DOHH2 (cell line): ENCODE data around the gene PRDM2.
A peak's percentile ranks its signal among the peaks of the same experiment; 100 is the strongest.
"Not testable (repeated sequence)": the region's sequence is repeated elsewhere in the genome, so short reads cannot be mapped to it uniquely, and the experiment has no call there.

Source experiments
- H3F3A ChIP-seq: fragments of 200-600 bp; sonication (generic), shearing (Covaris generic); 2 replicates; pipeline ENCODE4 v1.6.0; 2016; ENCODE audit warnings: antibody characterized with exemption, mild to moderate bottlenecking; ENCODE audit not compliant: control insufficient read depth, insufficient read depth
- H3K27ac ChIP-seq: fragments of 200-600 bp; sonication (generic); 2 replicates; pipeline ENCODE4 v1.5.1; 2014; ENCODE audit warnings: low read depth, mild to moderate bottlenecking, low read length, moderate library complexity
- H3K27me3 ChIP-seq: fragments of 200-600 bp; sonication (generic); 2 replicates; pipeline ENCODE4 v1.6.1; 2014; ENCODE audit warnings: mild to moderate bottlenecking, low read length, mixed read lengths; ENCODE audit not compliant: control insufficient read depth
- H3K36me3 ChIP-seq: fragments of 200-600 bp; sonication (generic); 2 replicates; pipeline ENCODE4 v1.6.1; 2014; ENCODE audit warnings: mild to moderate bottlenecking, low read length, moderate library complexity, mixed read lengths; ENCODE audit not compliant: control insufficient read depth
- H3K4me1 ChIP-seq: fragments of 200-600 bp; sonication (generic); 2 replicates; pipeline ENCODE4 v1.6.1; 2014; ENCODE audit warnings: mild to moderate bottlenecking, low read length, mixed read lengths; ENCODE audit not compliant: control insufficient read depth
- H3K4me2 ChIP-seq: fragments of 200-600 bp; sonication (generic); 2 replicates; pipeline ENCODE4 v1.6.0; 2014; ENCODE audit warnings: mild to moderate bottlenecking, low read length, moderate library complexity
- H3K4me3 ChIP-seq: fragments of 200-600 bp; sonication (generic); 2 replicates; pipeline ENCODE4 v1.5.1; 2014; ENCODE audit warnings: mild to moderate bottlenecking, low read length, mixed read lengths
- H3K79me2 ChIP-seq: fragments of 200-600 bp; sonication (generic); 2 replicates; pipeline ENCODE4 v1.6.1; 2014; ENCODE audit warnings: mild to moderate bottlenecking, low read length, mixed read lengths; ENCODE audit not compliant: control insufficient read depth
- H3K9me2 ChIP-seq: fragments of 200-600 bp; sonication (generic); replicated peaks from 2 replicates; pipeline ENCODE4 v1.6.1; 2014; ENCODE audit warnings: mild to moderate bottlenecking, low read length, mixed read lengths; ENCODE audit not compliant: control insufficient read depth
- H3K9me3 ChIP-seq: fragments of 200-600 bp; sonication (generic); 2 replicates; pipeline ENCODE4 v1.6.1; 2014; ENCODE audit warnings: antibody characterized with exemption, low read length, mixed read lengths; ENCODE audit not compliant: control insufficient read depth, insufficient read depth
- H4K20me1 ChIP-seq: fragments of 200-600 bp; sonication (generic); 2 replicates; pipeline ENCODE4 v1.6.0; 2014; ENCODE audit warnings: low read depth, mild to moderate bottlenecking, antibody characterized with exemption, low read length, moderate library complexity; ENCODE audit not compliant: control insufficient read depth, insufficient read depth
- EZH2phosphoT487 ChIP-seq: fragments of 200-600 bp; sonication (generic); IDR thresholded peaks from 2 replicates; pipeline ENCODE4 v1.6.1; 2017; ENCODE audit warnings: borderline replicate concordance, mild to moderate bottlenecking, antibody characterized with exemption, low read length, moderate library complexity, mixed read lengths
- TF ChIP-seq, protein P1 (sequence below): fragments of 200-600 bp; sonication (generic); IDR thresholded peaks from one replicate; pipeline ENCODE4 v1.5.1; 2014; ENCODE audit warnings: antibody characterized with exemption, mild to moderate bottlenecking, low read depth, low read length; ENCODE audit not compliant: poor library complexity, severe bottlenecking

The PRDM2 gene

DNA sequence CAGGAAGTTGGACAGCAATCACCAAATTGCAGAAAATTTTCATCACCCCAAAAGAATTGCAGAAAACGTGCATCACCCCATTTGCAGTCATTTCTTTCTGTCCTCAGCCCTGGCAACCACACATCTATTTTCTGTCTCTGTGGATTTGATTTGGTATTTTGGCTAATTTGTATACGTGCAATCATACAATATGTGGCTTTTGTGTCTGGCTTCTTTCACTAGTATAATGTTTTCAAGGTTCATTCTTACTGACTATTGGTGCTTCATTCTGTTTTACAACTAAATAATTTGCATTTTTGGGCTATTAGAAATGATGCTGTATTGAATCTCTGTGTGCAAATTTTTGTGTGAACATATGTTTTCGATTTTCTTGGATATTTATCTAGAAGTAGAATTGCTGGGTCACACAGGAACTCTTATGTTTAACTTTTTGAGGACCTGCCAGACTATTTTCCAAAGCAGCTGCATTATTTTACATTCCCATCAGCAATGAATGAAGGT, 24.8 kb upstream of the PRDM2 start:
- H3K4me3 ChIP-seq, result no peak overlapping the region
- H3K27me3 ChIP-seq, result no peaks in the 10 kb centered on the region
- peaks cover 31% of the 10 kb centered on the region for H3K4me1 ChIP-seq
- H3K27ac ChIP-seq, result no peak overlapping the region
- peak overlapping the region; percentile 17 for H3K4me2 ChIP-seq
- no peaks in the 10 kb centered on the region for H3K9me2 ChIP-seq
- H3K36me3 ChIP-seq, result no peaks in the 10 kb centered on the region
- no peaks in the 10 kb centered on the region for H4K20me1 ChIP-seq
- TF ChIP-seq EZH2phosphoT487, result no peak
- TF ChIP-seq, protein P1, sequence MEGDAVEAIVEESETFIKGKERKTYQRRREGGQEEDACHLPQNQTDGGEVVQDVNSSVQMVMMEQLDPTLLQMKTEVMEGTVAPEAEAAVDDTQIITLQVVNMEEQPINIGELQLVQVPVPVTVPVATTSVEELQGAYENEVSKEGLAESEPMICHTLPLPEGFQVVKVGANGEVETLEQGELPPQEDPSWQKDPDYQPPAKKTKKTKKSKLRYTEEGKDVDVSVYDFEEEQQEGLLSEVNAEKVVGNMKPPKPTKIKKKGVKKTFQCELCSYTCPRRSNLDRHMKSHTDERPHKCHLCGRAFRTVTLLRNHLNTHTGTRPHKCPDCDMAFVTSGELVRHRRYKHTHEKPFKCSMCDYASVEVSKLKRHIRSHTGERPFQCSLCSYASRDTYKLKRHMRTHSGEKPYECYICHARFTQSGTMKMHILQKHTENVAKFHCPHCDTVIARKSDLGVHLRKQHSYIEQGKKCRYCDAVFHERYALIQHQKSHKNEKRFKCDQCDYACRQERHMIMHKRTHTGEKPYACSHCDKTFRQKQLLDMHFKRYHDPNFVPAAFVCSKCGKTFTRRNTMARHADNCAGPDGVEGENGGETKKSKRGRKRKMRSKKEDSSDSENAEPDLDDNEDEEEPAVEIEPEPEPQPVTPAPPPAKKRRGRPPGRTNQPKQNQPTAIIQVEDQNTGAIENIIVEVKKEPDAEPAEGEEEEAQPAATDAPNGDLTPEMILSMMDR, result no peak
- peaks cover 2% of the 10 kb centered on the region; the same call in 1 of the 2 replicates for H3F3A ChIP-seq
- no peaks in the 10 kb centered on the region for H3K79me2 ChIP-seq
- peaks cover 22% of the 10 kb centered on the region; the same call in 1 of the 2 replicates for H3K9me3 ChIP-seq

DNA sequence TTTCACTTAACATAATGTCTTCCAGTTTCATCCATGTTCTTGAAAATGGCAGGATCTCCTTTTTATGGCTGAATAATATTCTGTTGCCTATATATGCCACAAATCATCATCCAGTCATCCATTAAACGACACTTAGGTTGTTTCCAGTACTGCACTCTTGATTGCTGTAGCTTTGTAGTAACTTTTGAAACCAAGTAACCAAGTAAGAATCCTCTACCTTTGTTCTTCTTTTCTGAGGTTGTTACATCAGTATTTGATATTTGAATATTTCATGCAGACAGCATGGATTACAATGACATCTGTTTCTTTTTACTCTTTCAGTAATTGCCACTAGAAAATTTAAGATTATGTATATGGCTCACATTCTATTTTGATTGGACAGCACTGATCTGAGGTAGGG, 22.1 kb upstream of the PRDM2 start:
- peaks cover 4% of the 10 kb centered on the region; the same call in 1 of the 2 replicates for H3F3A ChIP-seq
- H3K4me3 ChIP-seq, result no peak overlapping the region
- H3K4me1 ChIP-seq, result peaks cover 55% of the 10 kb centered on the region
- H3K9me2 ChIP-seq, result no peaks in the 10 kb centered on the region
- peaks cover 4% of the 10 kb centered on the region; the same call in 1 of the 2 replicates for H3K36me3 ChIP-seq
- H3K27me3 ChIP-seq, result no peaks in the 10 kb centered on the region
- H3K79me2 ChIP-seq, result no peaks in the 10 kb centered on the region
- peaks cover 32% of the 10 kb centered on the region; the same call in 1 of the 2 replicates for H3K9me3 ChIP-seq
- no peaks in the 10 kb centered on the region for H4K20me1 ChIP-seq
- no peak for TF ChIP-seq EZH2phosphoT487
- TF ChIP-seq, protein P1, result no peak
- no peak overlapping the region for H3K27ac ChIP-seq
- H3K4me2 ChIP-seq, result no peak overlapping the region

DNA sequence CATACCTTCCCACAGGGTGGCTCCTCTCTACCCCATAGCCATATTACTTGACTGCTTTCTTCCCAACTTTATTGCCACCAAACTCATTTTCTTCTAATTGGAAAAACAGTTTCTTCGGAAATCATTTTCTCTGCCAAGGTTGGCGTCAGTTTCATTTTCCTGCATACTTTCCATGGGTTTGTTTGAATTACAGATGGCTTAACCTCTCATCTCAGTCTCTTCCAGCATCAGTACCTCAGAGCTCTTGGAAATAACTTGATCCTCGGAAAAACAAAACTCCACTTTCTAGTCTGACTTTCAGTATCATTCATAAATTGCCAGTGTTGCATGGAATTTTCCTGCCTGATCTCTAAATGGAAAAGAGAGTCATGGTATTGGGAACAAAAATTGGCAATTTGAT, 20.3 kb upstream of the PRDM2 start:
- Histone ChIP-seq H3K4me3 (no peak overlapping the region), H3K9me3 (peaks cover 32% of the 10 kb centered on the region; the same call in 1 of the 2 replicates), H3K27ac (no peak overlapping the region), H3K4me1 (peaks cover 59% of the 10 kb centered on the region), H3F3A (peaks cover 4% of the 10 kb centered on the region; the same call in 1 of the 2 replicates), H3K79me2 (no peaks in the 10 kb centered on the region), H4K20me1 (no peaks in the 10 kb centered on the region), H3K9me2 (no peaks in the 10 kb centered on the region), H3K27me3 (no peaks in the 10 kb centered on the region), H3K36me3 (peaks cover 4% of the 10 kb centered on the region; the same call in 1 of the 2 replicates), H3K4me2 (no peak overlapping the region)
- TF ChIP-seq EZH2phosphoT487, result no peak
- TF ChIP-seq, protein P1, result no peak

DNA sequence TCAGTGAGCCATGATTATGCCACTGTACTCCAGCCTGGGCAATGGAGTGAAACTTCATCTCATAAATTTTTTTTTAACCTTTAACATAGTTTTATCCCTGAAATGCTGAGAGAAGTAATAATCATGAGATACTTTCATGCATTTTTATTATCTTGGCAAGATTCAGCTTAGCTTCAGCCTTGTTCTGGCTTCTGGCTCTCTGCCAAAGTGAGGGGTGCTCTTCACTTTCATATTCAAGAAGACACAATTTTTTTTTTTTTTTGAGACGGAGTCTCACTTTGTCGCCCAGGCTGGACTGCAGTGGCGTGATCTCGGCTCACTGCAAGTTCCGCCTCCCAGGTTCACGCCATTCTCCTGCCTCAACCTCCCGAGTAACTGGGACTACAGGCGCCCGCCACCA, 19.4 kb upstream of the PRDM2 start:
- not testable (repeated sequence) for H3K27ac ChIP-seq, H3K79me2 ChIP-seq, H3K4me3 ChIP-seq, H3K9me2 ChIP-seq, H3K36me3 ChIP-seq, H4K20me1 ChIP-seq, H3K4me2 ChIP-seq, H3K27me3 ChIP-seq, H3F3A ChIP-seq
- H3K9me3 ChIP-seq, result peaks cover 32% of the 10 kb centered on the region; the same call in 1 of the 2 replicates
- peaks cover 59% of the 10 kb centered on the region for H3K4me1 ChIP-seq
